ENCODE measurements around the gene TNFRSF8. TPM values are rescaled to one million over a fixed set of nuclear protein-coding genes. Genes with fewer than 3 reads are reported as not detected.
A peak's percentile ranks its signal among the peaks of the same experiment; 100 is the strongest.

The TNFRSF8 gene
- polyA plus RNA-seq (2011; rRNA removed) = 0.22 and 0.27 TPM in 2 replicates
- polyA minus RNA-seq (2011; rRNA and poly(A)+ RNA removed) = 0.04 and 0.51 TPM in 2 replicates

DNA sequence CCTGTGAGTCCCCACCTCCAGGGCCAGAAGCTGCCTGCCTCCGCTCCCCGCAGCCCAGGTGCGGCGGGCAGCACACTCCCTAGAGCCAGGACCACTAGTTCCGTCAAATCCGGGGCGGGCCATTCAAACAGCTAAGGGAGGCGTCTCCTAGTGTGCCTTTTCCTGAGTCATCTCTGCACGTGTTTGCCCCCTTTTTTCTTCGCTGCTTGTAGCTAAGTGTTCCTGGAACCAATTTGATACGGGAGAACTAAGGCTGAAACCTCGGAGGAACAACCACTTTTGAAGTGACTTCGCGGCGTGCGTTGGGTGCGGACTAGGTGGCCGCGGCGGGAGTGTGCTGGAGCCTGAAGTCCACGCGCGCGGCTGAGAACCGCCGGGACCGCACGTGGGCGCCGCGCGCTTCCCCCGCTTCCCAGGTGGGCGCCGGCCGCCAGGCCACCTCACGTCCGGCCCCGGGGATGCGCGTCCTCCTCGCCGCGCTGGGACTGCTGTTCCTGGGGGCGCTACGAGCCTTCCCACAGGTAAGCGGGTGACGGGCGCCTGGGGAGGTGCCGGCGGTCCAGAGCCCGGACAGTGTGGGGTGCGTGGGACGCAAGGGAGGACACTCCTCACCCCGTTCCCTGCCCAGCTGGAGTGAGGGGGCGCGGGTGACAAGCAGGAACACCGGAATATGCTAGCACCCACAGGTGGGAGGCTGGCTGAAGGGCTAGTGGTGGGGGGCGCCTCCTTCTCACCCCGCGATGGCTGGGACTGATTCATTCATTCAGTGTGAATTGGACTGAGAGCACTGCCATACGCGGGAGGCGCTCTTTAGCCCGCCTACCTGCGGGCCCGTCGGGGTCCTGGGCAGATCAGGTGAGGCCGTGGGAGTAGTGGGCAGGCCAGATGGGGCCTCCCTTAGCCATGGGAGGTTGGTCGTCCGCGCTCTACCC lies at the start of gene TNFRSF8:
TSS of gene TNFRSF8 (plus strand) at position 163 of the 932 bp plus-strand sequence. CDS start at position 459, 296 bp downstream.
- peaks cover 48% of the 10 kb centered on the region for H3K27me3 ChIP-seq (ENCODE audit: control insufficient read depth, insufficient read depth, low read length)
- POLR2A ChIA-PET = no interaction called here
- peak within 1 kb of the TSS; percentile 20 for H3K4me3 ChIP-seq (ENCODE audit: low read depth, low read length)
- no peak for TF ChIP-seq CTCF (IDR thresholded peaks at IDR 0.05; ENCODE audit: low read depth, low read length)
- H3K9me3 ChIP-seq (ENCODE audit: control insufficient read depth, insufficient read depth, low read length) = peaks cover 12% of the 10 kb centered on the region
- CTCF ChIA-PET = interaction anchor here (1.1 kb wide), 1 partner anchor 16 kb away, joined by 4 read pairs; no protein-coding TSS in a partner anchor
- no peak within 1 kb of the TSS for H3K27ac ChIP-seq (ENCODE audit: low read depth, low read length)
- no peak for DNase-seq (ENCODE audit: low read depth, low spot score)

DNA sequence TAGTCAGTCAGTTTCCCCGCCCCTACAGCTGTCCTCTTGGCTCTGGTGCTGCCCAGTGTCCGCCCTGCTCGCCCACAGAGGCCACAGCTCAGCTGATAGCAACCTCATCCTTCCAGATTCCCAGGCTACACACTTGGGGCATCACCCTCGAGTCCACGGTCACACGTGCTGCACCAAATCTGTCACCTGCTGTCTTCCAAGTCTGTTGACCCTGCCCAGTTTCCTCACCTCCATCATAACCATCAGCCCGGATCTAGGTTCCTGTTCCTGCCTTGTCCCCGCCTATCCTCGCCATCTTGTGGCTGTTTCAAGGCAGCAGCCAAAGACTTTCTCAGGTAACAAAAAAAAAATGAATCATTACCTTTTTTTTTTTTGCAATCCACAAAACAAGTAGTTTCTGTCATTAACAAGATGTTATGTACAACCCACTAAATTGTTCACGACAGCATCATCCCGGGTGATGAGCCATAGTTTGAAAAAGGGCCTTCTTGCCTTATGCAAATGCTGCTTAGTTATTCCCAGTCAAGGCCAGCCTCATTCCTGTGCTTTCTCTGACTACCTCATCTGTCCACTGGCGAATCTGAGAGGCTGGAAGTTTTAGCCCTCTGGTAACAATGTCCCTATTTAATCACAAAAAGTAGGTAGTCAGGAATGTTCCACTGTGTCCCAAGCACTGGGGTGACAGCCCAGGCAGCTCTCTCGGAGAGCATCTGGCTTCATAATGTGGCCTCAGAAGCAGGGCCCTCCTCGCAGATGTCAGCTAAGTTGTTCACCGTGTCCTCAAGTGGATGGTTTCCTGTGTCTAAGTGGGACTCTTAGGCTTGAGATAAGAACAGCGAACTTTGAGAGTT lies 48.7 kb upstream of the TNFRSF8 start:
- no peak overlapping the region for H3K27ac ChIP-seq (ENCODE audit: low read depth, low read length)
- DNase-seq (ENCODE audit: low read depth, low spot score) = no peak
- peak; percentile 14; the same call in 1 of the 2 replicates for TF ChIP-seq CTCF (IDR thresholded peaks at IDR 0.05; ENCODE audit: low read depth, low read length)
- ChIA-PET CTCF (no interaction called here), POLR2A (interaction anchor here (0.7 kb wide), 1 partner anchor 28 kb away, joined by 3 read pairs; no protein-coding TSS in a partner anchor)
- H3K4me3 ChIP-seq (ENCODE audit: low read depth, low read length) = no peak overlapping the region
- H3K9me3 ChIP-seq (ENCODE audit: control insufficient read depth, insufficient read depth, low read length) = no peaks in the 10 kb centered on the region; the same call in 1 of the 2 replicates
- H3K27me3 ChIP-seq (ENCODE audit: control insufficient read depth, insufficient read depth, low read length) = no peaks in the 10 kb centered on the region

DNA sequence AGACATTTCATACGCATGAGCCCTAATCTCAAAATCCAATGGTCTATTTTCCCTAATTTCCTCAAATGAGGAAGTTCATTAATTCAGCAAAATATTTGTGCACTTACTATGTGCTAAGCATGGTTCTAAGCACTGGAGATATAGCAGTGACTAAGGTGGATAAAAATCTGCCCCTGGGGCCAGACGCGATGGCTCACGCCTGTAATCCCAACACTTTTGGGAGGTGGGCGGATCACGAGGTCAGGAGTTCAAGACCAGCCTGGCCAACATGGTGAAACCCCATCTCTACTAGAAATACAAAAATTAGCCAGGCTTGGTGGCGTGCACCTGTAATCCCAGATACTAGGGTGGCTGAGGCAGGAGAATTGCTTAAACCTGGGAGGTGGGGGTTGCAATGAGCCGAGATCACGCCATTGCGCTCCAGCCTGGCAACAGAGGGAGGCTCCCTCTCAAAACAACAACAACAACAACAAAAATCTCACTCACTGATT lies 48.1 kb upstream of the TNFRSF8 start:
- CTCF ChIA-PET = no interaction called here
- H3K27ac ChIP-seq (ENCODE audit: low read depth, low read length) = no peak overlapping the region
- H3K27me3 ChIP-seq (ENCODE audit: control insufficient read depth, insufficient read depth, low read length) = no peaks in the 10 kb centered on the region
- POLR2A ChIA-PET = no interaction called here
- no peak overlapping the region for H3K4me3 ChIP-seq (ENCODE audit: low read depth, low read length)
- no peak for DNase-seq (ENCODE audit: low read depth, low spot score)
- H3K9me3 ChIP-seq (ENCODE audit: control insufficient read depth, insufficient read depth, low read length) = no peaks in the 10 kb centered on the region; the same call in 1 of the 2 replicates
- no peak for TF ChIP-seq CTCF (IDR thresholded peaks at IDR 0.05; ENCODE audit: low read depth, low read length)

DNA sequence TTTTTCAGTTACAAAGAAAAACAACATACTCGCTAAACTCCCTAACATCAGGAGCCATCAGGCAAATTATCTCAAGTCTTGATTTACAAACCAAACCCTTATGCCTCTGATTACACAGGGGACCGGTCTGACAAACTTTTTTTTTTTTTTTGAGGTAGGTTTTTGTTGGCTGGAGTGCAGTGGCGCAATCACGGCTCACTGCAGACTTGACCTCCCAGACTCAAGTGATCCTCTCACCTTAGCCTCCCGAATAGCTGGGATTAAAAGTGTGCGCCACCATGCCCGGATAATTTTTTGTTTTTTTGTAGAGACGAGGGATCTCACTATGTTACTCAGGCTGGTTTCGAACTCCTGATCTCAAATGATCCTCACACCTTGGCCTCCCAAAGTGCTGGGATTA lies 47.6 kb upstream of the TNFRSF8 start:
- DNase-seq (ENCODE audit: low read depth, low spot score) = no peak

More for the DNA sequence above, 47.6 kb upstream of the TNFRSF8 start:
- Histone ChIP-seq H3K27me3 (ENCODE audit: control insufficient read depth, insufficient read depth, low read length) (no peaks in the 10 kb centered on the region), H3K4me3 (ENCODE audit: low read depth, low read length) (no peak overlapping the region), H3K9me3 (ENCODE audit: control insufficient read depth, insufficient read depth, low read length) (no peaks in the 10 kb centered on the region; the same call in 1 of the 2 replicates), H3K27ac (ENCODE audit: low read depth, low read length) (no peak overlapping the region)
- POLR2A ChIA-PET = no interaction called here
- CTCF ChIA-PET = no interaction called here
- no peak for TF ChIP-seq CTCF (IDR thresholded peaks at IDR 0.05; ENCODE audit: low read depth, low read length)
